ENCODE results near the gene VPS29. TPM values are rescaled to one million over a fixed set of nuclear protein-coding genes. Genes with fewer than 3 reads are reported as not detected.

The VPS29 gene
- total and polyA plus RNA-seq, 2 of the 4 experiments (the other 2 are of a cell fraction) = 122 to 150 TPM

DNA sequence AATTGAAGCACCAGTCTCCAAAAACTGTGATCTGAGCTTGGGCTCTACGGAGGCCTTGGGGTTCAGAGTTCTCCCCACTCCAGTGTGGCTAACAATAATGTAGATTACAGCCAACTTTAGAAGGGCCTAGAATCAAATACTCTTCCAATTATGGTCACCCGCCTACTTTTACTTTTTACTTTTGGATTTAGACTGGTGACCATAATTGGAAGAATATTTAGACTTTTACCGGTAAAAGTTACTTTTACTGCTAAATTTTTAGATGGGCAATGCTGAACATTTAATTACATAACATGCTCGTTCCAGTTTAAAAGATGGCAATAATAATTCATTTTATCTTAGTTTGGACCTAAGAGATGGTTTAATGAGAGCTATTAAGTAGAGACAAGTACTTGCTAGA is 42.1 kb upstream of the VPS29 start:
- Histone ChIP-seq H3K14ac (replicated peaks; ENCODE audit: low read depth, low read length) (no peak overlapping the region; the same call in 1 of the 2 replicates), H2BK5ac (ENCODE audit: low read depth, low read length, poor library complexity, severe bottlenecking) (no peak overlapping the region), H3K9me3 (ENCODE audit: control insufficient read depth, insufficient read depth, low read length) (no peaks in the 10 kb centered on the region), H4K91ac (ENCODE audit: insufficient read depth, low read depth, low read length) (no peak overlapping the region), H3K27ac (ENCODE audit: insufficient read depth, low read length) (peak overlapping the region; percentile 7; the same call in 1 of the 2 replicates), H2AK5ac (ENCODE audit: low read depth, low read length) (peak overlapping the region; percentile 57; the same call in 1 of the 2 replicates), H2AK9ac (replicated peaks; ENCODE audit: low read depth, low read length, poor library complexity) (no peak overlapping the region), H3K56ac (ENCODE audit: extremely low read depth, insufficient read depth, low read length) (no peak overlapping the region), H4K8ac (ENCODE audit: low read depth in 2 of 2, low read length in 2 of 2) (no peak overlapping the region), H3K4ac (ENCODE audit: low read depth, low read length) (peak overlapping the region; percentile 25; the same call in 1 of the 2 replicates), H3K4me1 (ENCODE audit: control insufficient read depth, insufficient read depth, low read length) (peaks cover 18% of the 10 kb centered on the region), H3K4me3 (ENCODE audit: insufficient read depth, low read depth, low read length) (no peak overlapping the region), H2BK15ac (ENCODE audit: low read depth, low read length) (no peak overlapping the region), H3K27me3 (ENCODE audit: control insufficient read depth, insufficient read depth, low read length) (no peaks in the 10 kb centered on the region), H3K9ac (ENCODE audit: low read depth, low read length) (no peak overlapping the region), H3K18ac (ENCODE audit: low read depth, low read length) (no peak overlapping the region), H3K36me3 (ENCODE audit: control insufficient read depth, insufficient read depth, low read length) (peaks cover 1% of the 10 kb centered on the region), H3K9me1 (ENCODE audit: insufficient read depth, low read length) (peaks cover 19% of the 10 kb centered on the region), H3K23ac (ENCODE audit: low read depth, low read length) (peak overlapping the region; percentile 54; the same call in 1 of the 2 replicates), H3K4me2 (ENCODE audit: low read depth, low read length) (no peak overlapping the region; the same call in 1 of the 2 replicates), H2BK120ac (ENCODE audit: low read depth, low read length) (peak overlapping the region; percentile 38), H2AFZ (replicated peaks; ENCODE audit: low read length, poor library complexity) (no peak overlapping the region), H4K20me1 (ENCODE audit: insufficient read depth, low read length) (peaks cover 24% of the 10 kb centered on the region), H2BK20ac (ENCODE audit: low read depth, low read length) (no peak overlapping the region), H3K79me1 (ENCODE audit: low read depth in 1 of 2, low read length in 2 of 2) (peaks cover 16 to 58% of the 10 kb centered on the region in 2 experiments), H4K5ac (ENCODE audit: low read depth, low read length) (no peak overlapping the region)
- dilution Hi-C loops (cut with HindIII; ENCODE audit: low sequenced_read_pairs, unreplicated experiment) = no loop called here
- CTCF ChIA-PET = interaction anchor here (0.6 kb wide), 1 partner anchor 32 kb away, joined by 3 read pairs; no protein-coding TSS in a partner anchor
- ATAC-seq (ENCODE audit: low read depth) (no peak), DNase-seq (no peak)
- intact Hi-C loops (cut with micrococcal nuclease) = no loop called here
- TF ChIP-seq, protein P1, sequence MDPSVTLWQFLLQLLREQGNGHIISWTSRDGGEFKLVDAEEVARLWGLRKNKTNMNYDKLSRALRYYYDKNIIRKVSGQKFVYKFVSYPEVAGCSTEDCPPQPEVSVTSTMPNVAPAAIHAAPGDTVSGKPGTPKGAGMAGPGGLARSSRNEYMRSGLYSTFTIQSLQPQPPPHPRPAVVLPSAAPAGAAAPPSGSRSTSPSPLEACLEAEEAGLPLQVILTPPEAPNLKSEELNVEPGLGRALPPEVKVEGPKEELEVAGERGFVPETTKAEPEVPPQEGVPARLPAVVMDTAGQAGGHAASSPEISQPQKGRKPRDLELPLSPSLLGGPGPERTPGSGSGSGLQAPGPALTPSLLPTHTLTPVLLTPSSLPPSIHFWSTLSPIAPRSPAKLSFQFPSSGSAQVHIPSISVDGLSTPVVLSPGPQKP (IDR thresholded peaks at IDR 0.05; ENCODE audit: borderline replicate concordance, low read depth, low read length) = no peak
- TF ChIP-seq CHD1 (IDR thresholded peaks at IDR 0.05; ENCODE audit: low read depth, low read length) (no peak), MAZ (IDR thresholded peaks at IDR 0.05; ENCODE audit: borderline replicate concordance, low read depth, low read length) (no peak), RCOR1 (IDR thresholded peaks at IDR 0.05; ENCODE audit: insufficient replicate concordance, low read length) (no peak), FOS (IDR thresholded peaks at IDR 0.05; ENCODE audit: low read depth, low read length) (no peak), RAD21 (IDR thresholded peaks at IDR 0.05; ENCODE audit: low read length) (no peak), BHLHE40 (IDR thresholded peaks at IDR 0.05; ENCODE audit: low read depth, low read length) (no peak), MXI1 (IDR thresholded peaks at IDR 0.05; ENCODE audit: borderline replicate concordance, low read depth, low read length) (no peak), MAFK (IDR thresholded peaks at IDR 0.05; ENCODE audit: low read depth, low read length) (no peak), NFE2L2 (IDR thresholded peaks at IDR 0.05; ENCODE audit: low read depth, low read length) (no peak), SMC3 (IDR thresholded peaks at IDR 0.05; ENCODE audit: low read depth, low read length) (no peak), POLR2A (IDR thresholded peaks at IDR 0.05; ENCODE audit: low read depth, low read length) (no peak), RFX5 (IDR thresholded peaks at IDR 0.05; ENCODE audit: low read depth, low read length) (no peak), CEBPB (IDR thresholded peaks at IDR 0.05; ENCODE audit: low read depth, low read length) (no peak)
- TF ChIP-seq, protein P2, sequence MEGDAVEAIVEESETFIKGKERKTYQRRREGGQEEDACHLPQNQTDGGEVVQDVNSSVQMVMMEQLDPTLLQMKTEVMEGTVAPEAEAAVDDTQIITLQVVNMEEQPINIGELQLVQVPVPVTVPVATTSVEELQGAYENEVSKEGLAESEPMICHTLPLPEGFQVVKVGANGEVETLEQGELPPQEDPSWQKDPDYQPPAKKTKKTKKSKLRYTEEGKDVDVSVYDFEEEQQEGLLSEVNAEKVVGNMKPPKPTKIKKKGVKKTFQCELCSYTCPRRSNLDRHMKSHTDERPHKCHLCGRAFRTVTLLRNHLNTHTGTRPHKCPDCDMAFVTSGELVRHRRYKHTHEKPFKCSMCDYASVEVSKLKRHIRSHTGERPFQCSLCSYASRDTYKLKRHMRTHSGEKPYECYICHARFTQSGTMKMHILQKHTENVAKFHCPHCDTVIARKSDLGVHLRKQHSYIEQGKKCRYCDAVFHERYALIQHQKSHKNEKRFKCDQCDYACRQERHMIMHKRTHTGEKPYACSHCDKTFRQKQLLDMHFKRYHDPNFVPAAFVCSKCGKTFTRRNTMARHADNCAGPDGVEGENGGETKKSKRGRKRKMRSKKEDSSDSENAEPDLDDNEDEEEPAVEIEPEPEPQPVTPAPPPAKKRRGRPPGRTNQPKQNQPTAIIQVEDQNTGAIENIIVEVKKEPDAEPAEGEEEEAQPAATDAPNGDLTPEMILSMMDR (conservative IDR thresholded peaks at IDR 0.05; ENCODE audit: low read depth, low read length) = no peak
- TF ChIP-seq, protein P3, sequence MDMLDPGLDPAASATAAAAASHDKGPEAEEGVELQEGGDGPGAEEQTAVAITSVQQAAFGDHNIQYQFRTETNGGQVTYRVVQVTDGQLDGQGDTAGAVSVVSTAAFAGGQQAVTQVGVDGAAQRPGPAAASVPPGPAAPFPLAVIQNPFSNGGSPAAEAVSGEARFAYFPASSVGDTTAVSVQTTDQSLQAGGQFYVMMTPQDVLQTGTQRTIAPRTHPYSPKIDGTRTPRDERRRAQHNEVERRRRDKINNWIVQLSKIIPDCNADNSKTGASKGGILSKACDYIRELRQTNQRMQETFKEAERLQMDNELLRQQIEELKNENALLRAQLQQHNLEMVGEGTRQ (IDR thresholded peaks at IDR 0.05; ENCODE audit: low read depth, low read length) = no peak
- in situ Hi-C loops (cut with MboI; ENCODE audit: low sequenced_read_pairs) = no loop called here
- no CpG with 5 or more reads among the region's 4 CpGs for WGBS, 2 experiments (ENCODE audit: extremely low coverage in 2 of 2, insufficient read length in 1 of 2)
- POLR2A ChIA-PET (ENCODE audit: unreplicated experiment) = no interaction called here
- no TSS peak for BruUV-seq (replicated peaks)

All from IMR-90 (cell line).